Naive thymus-derived CD8-positive, alpha-beta T cell (primary cell): ENCODE results near the gene FAM89A. TPM values are rescaled to one million over a fixed set of nuclear protein-coding genes. Genes with fewer than 3 reads are reported as not detected.
A peak's percentile ranks its signal among the peaks of the same experiment; 100 is the strongest.

Source experiments
- ATAC-seq, 2 donors: fragments of 150-1000 bp; cut with Tn5 transposase in 1 of 2; sonication (Bioruptor Pico), chemical (Tn5 transposase) in 1 of 2; 1 replicate in 1 of 2; 2 replicates in 1 of 2; pipeline ENCODE4 v1.10.0; 2021; ENCODE audit warnings: mild to moderate bottlenecking in 2 of 2, moderate library complexity in 2 of 2
- POLR2A ChIA-PET: fragments of 350-600 bp; sonication (Branson Sonifier 250); formaldehyde crosslinking; loops from one replicate; lab custom pipeline; 2021; ENCODE audit warnings: antibody characterized with exemption; lab: Charles Lee
- DNase-seq, 10 donors: peaks; one replicate each; pipeline versions ENCODE4 v3.0.0 to v3.0.0-alpha.2; 2020 to 2022
- H3K27ac Mint-ChIP-seq, 10 donors: one replicate each; pipeline ENCODE4 v1.8.0; 2020 to 2022; ENCODE audit warnings: mild to moderate bottlenecking in 10 of 10, mixed read lengths in 10 of 10, moderate library complexity in 4 of 10, inconsistent platforms in 1 of 10
- H3K27me3 Mint-ChIP-seq, 5 donors: one replicate each; pipeline ENCODE4 v1.8.0; 2021 to 2022; ENCODE audit warnings: mixed read lengths in 5 of 5
- H3K36me3 Mint-ChIP-seq, 3 donors: one replicate each; pipeline ENCODE4 v1.8.0; 2020 to 2022; ENCODE audit warnings: mixed read lengths in 3 of 3, mild to moderate bottlenecking in 2 of 3, inconsistent platforms in 1 of 3
- H3K4me1 Mint-ChIP-seq, 4 donors: one replicate each; pipeline ENCODE4 v1.8.0; 2021 to 2022; ENCODE audit warnings: mixed read lengths in 4 of 4
- H3K4me3 Mint-ChIP-seq, 10 donors: one replicate each; pipeline ENCODE4 v1.8.0; 2020 to 2022; ENCODE audit warnings: mild to moderate bottlenecking in 10 of 10, mixed read lengths in 10 of 10, moderate library complexity in 6 of 10, inconsistent platforms in 1 of 10
- H3K9me3 Mint-ChIP-seq, 9 donors: one replicate each; pipeline ENCODE4 v1.8.0; 2020 to 2022; ENCODE audit warnings: mixed read lengths in 9 of 9, mild to moderate bottlenecking in 3 of 9, inconsistent platforms in 1 of 9, moderate library complexity in 1 of 9
- polyA plus RNA-seq, 3 donors: library from polyadenylated mRNA; unstranded; fragments of 300-500 nt; fragmentation: Illumina TruSeq; gene quantifications; one replicate each; pipeline ENCODE4 v1.2.3, GENCODE V29; 2021
- total RNA-seq, 8 experiments: library from RNA in 2 of 8; stranded (reverse) in 2 of 8; gene quantifications; one replicate each; pipeline ENCODE4 v1.2.3 and lab custom pipeline; 2021 to 2026

Gene FAM89A
- total RNA-seq (1 to 10 TPM; 8.7 to 9.3 TPM), polyA plus RNA-seq (10 to 100 TPM in 1 of 3 donors, 1 to 10 TPM in 2; 7.4 to 11.1 (median 9.5) TPM), total RNA-seq (lab: John Stamatoyannopoulos, UW) (0.49 to 14.5 (median 6.2) reads per million in 6 experiments)

DNA sequence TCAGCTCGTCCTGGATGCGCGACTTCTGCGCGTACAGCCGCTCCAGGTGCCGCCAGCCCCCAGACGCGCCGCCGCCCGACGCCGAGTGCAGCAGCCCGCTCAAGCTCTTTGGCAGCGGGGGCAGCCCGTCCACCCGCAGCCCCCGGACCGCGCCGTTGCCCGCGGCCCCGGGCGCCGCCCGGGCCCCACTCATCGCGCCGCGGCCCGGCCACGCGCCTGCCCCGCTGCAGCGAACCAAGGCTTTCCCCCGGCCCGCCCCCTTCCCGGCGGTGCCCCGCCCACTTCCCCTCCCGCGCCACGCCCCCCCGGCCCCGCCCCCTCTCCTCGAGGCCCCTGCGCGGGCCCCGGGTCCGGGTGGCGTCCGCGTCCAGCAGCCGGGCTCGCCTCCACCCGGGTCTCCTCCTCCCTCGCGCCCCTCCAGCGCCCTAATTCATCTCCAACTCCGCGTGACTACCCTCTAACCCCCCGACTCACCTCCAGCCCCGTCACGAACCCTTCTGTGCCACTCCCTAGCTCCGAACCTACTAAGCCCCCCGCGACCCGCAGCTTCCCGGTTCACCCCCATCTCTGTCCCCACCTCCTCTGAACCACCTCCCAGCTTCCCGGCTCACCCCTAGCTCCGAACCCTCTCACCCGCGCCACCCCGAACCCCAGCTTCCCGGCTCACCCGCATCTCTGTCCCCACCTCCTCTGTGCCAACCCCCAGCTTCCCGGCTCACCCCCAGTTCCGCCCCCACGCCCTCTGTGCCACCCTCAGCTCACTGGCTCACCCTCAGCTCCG is at the start of gene FAM89A:
TSS of gene FAM89A (minus strand) at position 236 of the 781 bp plus-strand sequence. CDS start at position 193, 43 bp downstream.
- Mint-ChIP-seq H3K4me3 (peak within 1 kb of the TSS; percentile 75 to 89 (median 85)), H3K27ac (peak within 1 kb of the TSS; percentile 27 to 82 (median 73)), H3K27me3 (peaks cover 0 to 2% (median 0%) of the 10 kb centered on the region in 5 donors), H3K9me3 (peaks cover 0 to 7% (median under 1%) of the 10 kb centered on the region in 9 donors), H3K36me3 (peaks cover 0 to 3% (median 0%) of the 10 kb centered on the region in 3 donors), H3K4me1 (peaks cover 19 to 36% (median 33%) of the 10 kb centered on the region in 4 donors)
- ATAC-seq: peak; percentile 71 to 72
- POLR2A ChIA-PET: interaction anchor here (0.9 to 4.9 kb wide), 2 partner anchors 62 to 171 kb away, joined by 3 to 25 read pairs; partner anchors contain the start of genes ARV1 and TTC13
- peak; percentile 48 to 84 (median 74) for DNase-seq

DNA sequence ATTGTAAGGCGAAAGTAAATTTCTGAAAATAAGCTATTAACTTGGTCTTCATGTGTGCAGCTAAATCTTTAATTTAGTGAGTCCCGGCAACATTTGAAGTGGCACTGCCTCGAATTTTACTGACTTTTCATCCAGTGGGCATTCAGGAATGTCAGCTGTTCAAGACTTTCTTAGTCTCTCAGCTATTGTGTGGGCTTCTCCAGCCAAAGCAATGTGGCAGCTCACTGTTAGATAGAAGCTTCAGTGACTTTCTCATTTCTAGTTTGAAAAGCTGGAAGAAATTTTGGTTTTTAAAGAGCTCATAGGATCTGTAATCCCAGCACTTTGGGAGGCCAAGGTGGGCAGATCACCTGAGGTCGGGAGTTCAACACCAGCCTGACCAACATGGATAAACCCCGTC is 44.3 kb upstream of the FAM89A start:
- POLR2A ChIA-PET: no interaction called here
- peaks cover 0 to 15% (median 6%) of the 10 kb centered on the region in 5 donors for H3K27me3 Mint-ChIP-seq
- H3K36me3 Mint-ChIP-seq: no peaks in the 10 kb centered on the region
- no peaks in the 10 kb centered on the region for H3K4me1 Mint-ChIP-seq
- H3K4me3 Mint-ChIP-seq: no peak overlapping the region
- no peaks in the 10 kb centered on the region for H3K9me3 Mint-ChIP-seq
- H3K27ac Mint-ChIP-seq: no peak overlapping the region
- no peak for ATAC-seq
- no peak for DNase-seq

DNA sequence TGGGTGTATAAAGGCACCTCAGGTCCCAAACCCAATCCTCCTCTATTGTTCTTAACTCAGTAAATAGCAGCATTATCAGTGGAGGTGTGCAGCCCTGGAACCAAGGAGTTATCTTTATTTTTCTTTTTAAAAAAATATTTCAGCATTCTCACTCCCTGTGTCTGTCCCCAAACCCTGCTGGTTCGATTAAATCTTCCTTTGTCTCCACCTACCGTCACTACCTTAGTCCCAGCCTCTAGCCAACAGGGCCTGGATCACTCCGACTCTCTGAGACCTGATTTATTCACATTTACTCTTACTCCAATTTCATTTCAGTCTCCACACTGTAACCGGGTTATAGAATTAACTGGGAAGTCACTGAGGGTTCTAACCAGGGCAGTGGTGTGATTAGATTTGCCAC is 39.1 kb upstream of the FAM89A start:
- H3K4me3 Mint-ChIP-seq: no peak overlapping the region
- H3K27me3 Mint-ChIP-seq: peaks cover 0 to 8% (median 2%) of the 10 kb centered on the region in 5 donors
- ATAC-seq (no peak), DNase-seq (no peak)
- H3K9me3 Mint-ChIP-seq: no peaks in the 10 kb centered on the region
- no peak overlapping the region for H3K27ac Mint-ChIP-seq
- POLR2A ChIA-PET: no interaction called here
- H3K4me1 Mint-ChIP-seq: no peaks in the 10 kb centered on the region
- H3K36me3 Mint-ChIP-seq: no peaks in the 10 kb centered on the region

DNA sequence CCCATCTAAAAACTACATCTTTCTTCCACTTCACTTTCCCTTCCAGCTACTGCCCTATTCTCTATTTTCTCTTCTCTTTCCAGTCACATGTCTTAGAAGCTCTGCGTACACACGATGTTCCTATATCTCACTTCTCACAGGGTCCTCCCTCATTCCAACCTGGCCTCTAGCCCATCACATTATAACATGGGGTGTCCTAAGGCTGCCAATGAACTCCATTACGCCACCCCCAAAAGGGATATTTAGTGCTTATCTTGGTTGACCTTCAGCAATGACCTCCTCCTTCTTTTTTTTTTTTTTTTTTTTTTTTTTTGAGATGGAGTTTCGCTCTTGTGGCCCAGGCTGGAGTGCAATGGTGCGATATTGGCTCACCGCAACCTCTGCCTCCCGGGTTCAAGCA is 38.2 kb upstream of the FAM89A start:
- DNase-seq (no peak), ATAC-seq (no peak)
- Mint-ChIP-seq H3K27me3 (peaks cover 0 to 8% (median 2%) of the 10 kb centered on the region in 5 donors), H3K9me3 (no peaks in the 10 kb centered on the region), H3K4me3 (no peak overlapping the region), H3K27ac (no peak overlapping the region), H3K36me3 (no peaks in the 10 kb centered on the region), H3K4me1 (no peaks in the 10 kb centered on the region)
- POLR2A ChIA-PET: no interaction called here

DNA sequence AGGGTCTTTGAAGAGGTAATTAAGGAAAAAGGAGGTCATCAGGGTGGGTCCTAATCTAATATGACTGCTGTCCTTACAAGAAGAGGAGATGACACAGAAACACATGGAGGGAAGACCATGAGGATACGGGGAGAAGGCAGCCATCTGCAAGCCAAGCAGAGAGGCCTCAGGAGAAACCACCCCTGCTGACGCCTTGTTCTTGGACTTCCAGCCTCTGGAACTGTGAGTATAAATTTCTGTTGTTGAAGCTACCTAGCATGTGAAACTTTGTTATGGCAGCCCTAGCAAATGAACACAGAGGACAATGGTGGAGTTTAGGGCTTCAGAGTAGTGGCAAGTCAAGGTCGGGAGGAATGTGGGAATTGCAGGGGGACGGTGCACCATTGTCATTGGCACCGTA is 36.7 kb upstream of the FAM89A start:
- no peak overlapping the region for H3K4me3 Mint-ChIP-seq
- no peak overlapping the region for H3K27ac Mint-ChIP-seq
- H3K9me3 Mint-ChIP-seq: no peaks in the 10 kb centered on the region
- DNase-seq (no peak), ATAC-seq (no peak)
- H3K4me1 Mint-ChIP-seq: no peaks in the 10 kb centered on the region
- POLR2A ChIA-PET: no interaction called here
- H3K27me3 Mint-ChIP-seq: peaks cover 0 to 6% (median 1%) of the 10 kb centered on the region in 5 donors
- no peaks in the 10 kb centered on the region for H3K36me3 Mint-ChIP-seq

DNA sequence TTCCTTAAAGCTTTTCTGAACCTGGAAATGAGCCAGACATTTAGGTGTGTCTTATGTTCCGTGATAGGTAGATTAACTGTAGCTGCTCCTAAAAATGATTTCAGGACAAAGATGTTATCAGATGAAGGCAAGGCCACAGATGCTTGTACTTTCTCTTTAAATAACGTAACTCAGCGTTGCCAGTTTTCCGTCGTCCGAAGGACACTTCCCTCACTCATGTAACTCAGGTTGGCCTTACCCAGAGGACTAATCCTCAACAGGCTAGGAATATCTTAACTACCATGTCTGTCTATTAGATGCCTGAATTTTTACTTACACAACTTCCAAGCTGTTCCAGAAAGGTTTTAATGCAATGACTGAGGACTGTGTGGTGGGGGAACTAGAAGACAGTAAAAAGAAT is 35.4 kb upstream of the FAM89A start:
- no peak for DNase-seq
- Mint-ChIP-seq H3K9me3 (no peaks in the 10 kb centered on the region), H3K36me3 (no peaks in the 10 kb centered on the region), H3K4me1 (no peaks in the 10 kb centered on the region), H3K27ac (no peak overlapping the region), H3K27me3 (peaks cover 0 to 3% (median 0%) of the 10 kb centered on the region in 5 donors), H3K4me3 (no peak overlapping the region)
- POLR2A ChIA-PET: no interaction called here
- no peak for ATAC-seq

DNA sequence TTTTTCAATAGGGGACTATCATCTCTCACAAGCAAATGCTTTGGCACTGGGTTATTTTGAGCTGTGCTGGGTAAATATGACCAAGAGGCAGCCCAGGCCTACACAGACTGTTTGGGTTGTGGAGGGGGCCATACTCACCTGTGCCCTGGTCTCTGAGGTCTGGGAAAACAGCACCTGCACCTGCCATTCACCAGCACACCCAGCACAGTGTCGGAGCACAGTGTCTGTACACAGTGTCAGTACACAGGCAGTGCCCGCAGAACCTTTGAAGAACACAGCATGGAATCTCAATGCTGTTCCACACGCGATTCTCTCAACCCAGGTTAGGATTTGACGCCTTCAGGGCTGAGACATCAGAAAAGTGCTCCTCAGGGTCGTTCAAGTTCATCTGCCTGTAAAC is 35.0 kb upstream of the FAM89A start:
- no peak overlapping the region for H3K4me3 Mint-ChIP-seq
- ATAC-seq: no peak
- no peak for DNase-seq

DNA sequence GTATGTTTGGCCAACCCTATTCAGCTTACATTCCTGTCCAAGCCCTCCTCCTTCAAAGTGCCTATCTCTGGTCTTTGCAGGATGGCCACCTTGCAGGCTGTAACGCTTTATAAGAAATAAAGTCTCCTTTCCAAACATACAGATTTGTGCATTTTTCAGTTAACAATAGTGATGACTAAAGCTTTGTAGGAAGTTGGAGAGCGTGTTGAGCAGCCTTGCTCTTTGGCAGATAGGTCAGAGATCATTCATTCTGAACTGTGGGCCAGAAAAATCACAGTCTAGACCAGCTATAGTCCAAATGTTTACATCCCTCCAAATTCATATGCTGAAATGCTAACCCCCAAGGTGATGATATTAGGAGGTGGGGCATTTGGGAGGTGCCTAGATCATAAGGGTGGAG is 34.0 kb upstream of the FAM89A start:
- no peak overlapping the region for H3K4me3 Mint-ChIP-seq
- peaks cover 0 to 3% (median 0%) of the 10 kb centered on the region in 5 donors for H3K27me3 Mint-ChIP-seq
- ATAC-seq (no peak), DNase-seq (no peak)
- POLR2A ChIA-PET: no interaction called here
- no peaks in the 10 kb centered on the region for H3K4me1 Mint-ChIP-seq
- no peak overlapping the region for H3K27ac Mint-ChIP-seq
- no peaks in the 10 kb centered on the region for H3K9me3 Mint-ChIP-seq
- no peaks in the 10 kb centered on the region for H3K36me3 Mint-ChIP-seq

More for the DNA sequence above, 35.0 kb upstream of the FAM89A start:
- no peaks in the 10 kb centered on the region for H3K4me1 Mint-ChIP-seq
- POLR2A ChIA-PET: no interaction called here
- no peaks in the 10 kb centered on the region for H3K36me3 Mint-ChIP-seq
- peaks cover 0 to 3% (median 0%) of the 10 kb centered on the region in 5 donors for H3K27me3 Mint-ChIP-seq
- no peak overlapping the region for H3K27ac Mint-ChIP-seq
- H3K9me3 Mint-ChIP-seq: no peaks in the 10 kb centered on the region

DNA sequence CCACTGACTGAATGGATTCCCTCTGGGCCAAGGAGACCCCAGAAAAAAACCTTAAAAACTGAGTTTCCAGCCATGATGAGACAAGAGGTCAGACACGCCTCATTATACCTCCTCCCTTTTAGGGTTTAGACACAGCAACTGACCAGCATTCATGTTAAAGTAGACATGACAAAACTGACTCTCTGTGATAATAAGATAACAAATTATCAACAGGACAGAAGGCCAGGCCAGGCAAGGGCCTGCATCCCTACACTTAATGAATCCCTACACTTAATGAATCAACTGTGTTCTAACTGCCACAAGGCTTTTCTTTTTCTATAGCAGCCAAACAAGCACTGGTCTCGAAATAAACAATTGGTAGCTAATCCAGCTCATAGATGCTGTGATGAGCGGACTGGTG is 33.3 kb upstream of the FAM89A start:
- H3K36me3 Mint-ChIP-seq: no peaks in the 10 kb centered on the region
- H3K9me3 Mint-ChIP-seq: no peaks in the 10 kb centered on the region
- no peak overlapping the region for H3K27ac Mint-ChIP-seq
- peaks cover 0 to 1% (median 0%) of the 10 kb centered on the region in 5 donors for H3K27me3 Mint-ChIP-seq
- H3K4me1 Mint-ChIP-seq: no peaks in the 10 kb centered on the region
- no peak overlapping the region for H3K4me3 Mint-ChIP-seq
- no peak for DNase-seq
- POLR2A ChIA-PET: no interaction called here
- no peak for ATAC-seq

DNA sequence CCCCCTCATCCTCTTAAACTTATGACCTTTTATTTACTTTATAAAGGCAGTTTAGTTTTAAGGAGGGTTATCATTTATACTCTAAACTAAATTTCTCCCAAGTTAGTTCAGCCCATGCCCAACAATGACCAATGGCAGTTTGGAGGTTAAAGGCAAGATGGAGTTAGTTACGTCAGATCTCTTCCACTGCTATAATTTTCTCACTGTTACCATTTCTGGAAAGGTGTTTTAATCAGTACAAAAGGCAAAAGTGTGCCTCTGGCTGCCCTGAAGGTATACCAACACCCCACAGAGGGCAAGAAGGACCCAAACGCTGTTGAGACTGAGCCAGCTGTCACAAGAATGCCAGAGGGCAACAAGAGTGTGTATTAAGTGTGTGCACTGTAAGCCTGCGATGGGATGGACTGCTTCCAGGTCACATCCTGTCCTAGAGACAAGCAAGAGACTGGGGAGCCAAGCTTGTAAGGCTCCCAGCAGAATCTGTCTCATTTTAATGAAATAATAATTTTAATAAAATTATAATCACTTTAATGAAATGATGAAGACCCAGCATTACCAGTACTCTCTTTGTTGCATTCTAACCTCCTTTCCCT is 32.5 kb upstream of the FAM89A start:
- H3K36me3 Mint-ChIP-seq: no peaks in the 10 kb centered on the region
- H3K27ac Mint-ChIP-seq: no peak overlapping the region
- no peaks in the 10 kb centered on the region for H3K4me1 Mint-ChIP-seq
- no peak for ATAC-seq
- no peaks in the 10 kb centered on the region for H3K27me3 Mint-ChIP-seq
- no peaks in the 10 kb centered on the region for H3K9me3 Mint-ChIP-seq
- POLR2A ChIA-PET: no interaction called here
- no peak for DNase-seq
- no peak overlapping the region for H3K4me3 Mint-ChIP-seq

DNA sequence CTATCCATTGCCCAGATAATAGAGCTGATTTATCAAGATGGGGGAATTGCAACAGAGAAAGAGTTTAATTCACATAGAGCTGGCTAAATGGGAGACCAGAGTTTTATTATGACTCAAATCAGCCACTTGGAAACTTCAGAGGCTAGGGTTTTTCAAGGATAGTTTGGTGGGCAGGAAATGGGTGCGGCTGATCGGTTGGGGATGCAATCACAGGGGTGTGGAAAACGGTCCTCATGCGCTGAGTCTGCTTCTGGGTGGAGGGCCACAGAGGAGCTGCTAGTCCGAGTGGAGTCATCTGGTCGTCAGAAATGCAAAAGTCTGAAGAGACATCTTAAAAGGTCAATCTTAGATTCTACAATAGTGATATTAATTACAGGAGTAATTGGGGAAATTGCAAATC is 32.0 kb upstream of the FAM89A start:
- H3K27me3 Mint-ChIP-seq: peaks cover 0 to 2% (median 0%) of the 10 kb centered on the region in 5 donors
- no peak for ATAC-seq
- POLR2A ChIA-PET: no interaction called here
- H3K27ac Mint-ChIP-seq: peak overlapping the region in 1 of 10 donors; percentile 92
- no peaks in the 10 kb centered on the region for H3K9me3 Mint-ChIP-seq
- no peaks in the 10 kb centered on the region for H3K36me3 Mint-ChIP-seq
- no peak overlapping the region for H3K4me3 Mint-ChIP-seq
- no peaks in the 10 kb centered on the region for H3K4me1 Mint-ChIP-seq
- no peak for DNase-seq

DNA sequence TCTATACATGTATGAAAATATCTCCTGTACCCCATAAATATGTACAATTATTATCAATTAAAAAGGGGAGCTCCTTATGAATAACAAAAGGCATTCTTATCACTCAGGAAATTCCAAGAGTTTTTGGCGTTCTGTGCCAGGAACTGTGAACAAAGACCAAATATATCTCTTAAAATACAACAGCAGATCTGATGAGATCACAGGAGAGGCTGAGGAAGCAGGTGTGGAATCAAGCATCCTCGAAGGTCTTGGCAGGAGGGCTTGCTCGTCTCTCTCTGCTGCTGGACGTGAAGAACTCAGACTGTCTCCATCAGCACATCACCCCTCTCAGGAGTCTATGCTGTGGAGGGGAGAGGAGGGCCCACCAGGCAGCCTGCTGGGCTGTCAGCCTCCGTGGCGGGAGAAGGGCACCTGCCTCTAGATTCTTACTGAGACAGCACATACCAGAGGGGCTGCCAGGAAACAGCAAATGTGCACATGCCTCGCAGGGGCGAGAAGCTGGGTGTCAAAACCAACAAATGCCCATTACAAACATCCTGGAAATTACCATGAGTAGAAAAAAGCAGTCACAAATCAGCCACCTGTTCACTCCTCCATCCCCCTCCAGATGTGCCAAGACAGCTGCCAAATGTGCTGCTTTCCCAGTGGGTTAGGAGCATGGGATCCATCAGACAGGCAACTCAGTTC is 30.8 kb upstream of the FAM89A start:
- H3K27me3 Mint-ChIP-seq: peaks cover 0 to 5% (median 0%) of the 10 kb centered on the region in 5 donors
- ATAC-seq (no peak), DNase-seq (no peak)
- H3K9me3 Mint-ChIP-seq: no peaks in the 10 kb centered on the region
- no peaks in the 10 kb centered on the region for H3K4me1 Mint-ChIP-seq
- H3K4me3 Mint-ChIP-seq: no peak overlapping the region
- POLR2A ChIA-PET: no interaction called here
- no peaks in the 10 kb centered on the region for H3K36me3 Mint-ChIP-seq
- no peak overlapping the region for H3K27ac Mint-ChIP-seq

DNA sequence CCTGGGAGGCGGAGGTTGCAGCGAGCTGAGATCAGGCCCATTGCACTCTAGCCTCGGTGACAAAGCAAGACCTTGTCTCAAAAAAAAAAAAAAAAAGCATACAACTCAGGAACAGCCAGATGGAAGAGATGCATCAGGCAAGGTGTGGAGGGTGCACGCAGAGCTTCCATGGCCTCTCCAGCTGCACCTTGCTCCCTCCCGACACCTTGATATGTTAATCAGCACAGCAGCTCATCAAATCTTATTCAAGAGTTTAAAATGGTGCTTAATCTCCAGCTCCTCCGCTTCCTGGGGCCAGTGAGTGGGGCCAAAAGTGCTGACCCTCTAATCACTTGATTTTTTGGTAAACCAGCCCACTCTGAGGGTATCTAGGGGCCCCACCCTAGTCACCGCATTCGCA is 29.3 kb upstream of the FAM89A start:
- no peak overlapping the region for H3K4me3 Mint-ChIP-seq
- H3K9me3 Mint-ChIP-seq: no peaks in the 10 kb centered on the region
- no peaks in the 10 kb centered on the region for H3K36me3 Mint-ChIP-seq
- no peak overlapping the region for H3K27ac Mint-ChIP-seq
- ATAC-seq: no peak
- peaks cover 0 to 5% (median 0%) of the 10 kb centered on the region in 5 donors for H3K27me3 Mint-ChIP-seq
- no peak for DNase-seq
- POLR2A ChIA-PET: no interaction called here
- no peaks in the 10 kb centered on the region for H3K4me1 Mint-ChIP-seq
